ENCODE measurements around the gene IER5. TPM values are rescaled to one million over a fixed set of nuclear protein-coding genes. Genes with fewer than 3 reads are reported as not detected.

IER5 gene
- total RNA-seq, 1 experiment from 2014 or later = 30.5 TPM

DNA sequence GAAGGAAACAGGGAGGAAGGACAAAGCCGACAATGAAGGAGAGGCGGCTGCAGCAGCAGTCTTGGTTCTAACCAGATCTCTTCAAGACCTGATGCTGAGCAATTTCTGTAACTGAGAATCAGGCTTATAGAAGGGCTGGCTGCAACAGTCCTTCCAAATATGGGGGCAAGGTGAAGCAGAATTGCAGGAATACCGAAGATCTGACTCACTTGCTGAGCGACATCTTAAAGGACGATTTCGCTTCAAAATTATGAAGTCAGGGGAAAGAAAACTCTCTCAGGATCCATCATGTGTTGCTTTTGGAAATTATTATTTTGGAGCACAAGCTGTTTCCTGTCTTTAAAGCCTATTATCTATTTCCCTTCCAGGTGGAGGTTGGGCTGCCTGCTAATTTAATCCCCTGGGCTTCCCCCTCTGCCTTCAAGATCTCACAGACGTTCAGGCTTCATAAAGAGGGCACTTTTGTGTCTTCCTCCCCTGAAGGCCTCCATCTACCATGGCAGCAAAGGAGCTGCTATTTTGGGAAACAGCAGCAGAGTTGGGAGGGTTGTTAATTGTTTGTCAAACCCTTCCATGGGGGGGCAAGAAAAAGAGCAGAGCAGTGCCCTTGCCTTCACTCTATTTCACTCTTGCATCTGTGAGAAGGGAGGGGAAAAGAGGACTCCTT, 10.8 kb upstream of the IER5 start:
- ChIA-PET CTCF (no interaction called here), RAD21 (ENCODE audit: low non-redundant PET in 1 of 2, low total read pairs in 2 of 2, uncharacterized antibody in 2 of 2, unreplicated experiment in 2 of 2) (no interaction called here), POLR2A (no interaction called here)
- Histone ChIP-seq H3K27ac (ENCODE audit: low read depth, low read length) (no peak overlapping the region), H3K36me3 (ENCODE audit: control insufficient read depth in 1 of 2, insufficient read depth in 2 of 2, low read length in 2 of 2) (no peaks in the 10 kb centered on the region), H3K9me2 (ENCODE audit: insufficient read depth) (no peaks in the 10 kb centered on the region), H3K27me3 (ENCODE audit: insufficient read depth, low read length) (no peaks in the 10 kb centered on the region), H3K9me3 (ENCODE audit: control insufficient read depth in 1 of 2, insufficient read depth in 1 of 2, low read depth in 1 of 2, low read length in 2 of 2) (no peaks in the 10 kb centered on the region), H4K20me1 (ENCODE audit: insufficient read depth) (no peaks in the 10 kb centered on the region), H3K79me2 (ENCODE audit: insufficient read depth, low read length) (no peaks in the 10 kb centered on the region), H3K4me3 (replicated peaks in 1 of 2; ENCODE audit: low read depth in 1 of 2, low read length in 2 of 2) (0 out of 4 replicates have a peak overlapping the region, but pooled peaks of 1 of the 2 experiments have one; percentile 24), H2AFZ (ENCODE audit: low read depth, low read length, poor library complexity, severe bottlenecking) (peak overlapping the region; percentile 94), H3K4me2 (ENCODE audit: low read length) (peak overlapping the region; percentile 70), H3K4me1 (ENCODE audit: control insufficient read depth in 1 of 2, insufficient read depth in 2 of 2, low read length in 2 of 2) (peaks cover 19 to 34% of the 10 kb centered on the region in 2 experiments), H3K9ac (ENCODE audit: low read length) (peak overlapping the region; percentile 33; the same call in 1 of the 2 replicates)
- DNase-seq (ENCODE audit: low read depth, low spot score) = no peak
- no peak for TF ChIP-seq ELF1 (IDR thresholded peaks at IDR 0.05; ENCODE audit: borderline replicate concordance, low read depth)
- peak; percentile 77 for TF ChIP-seq SRF (IDR thresholded peaks at IDR 0.05; ENCODE audit: low read depth)
- TF ChIP-seq SP1 (IDR thresholded peaks at IDR 0.05; ENCODE audit: low read depth) = no peak
- TF ChIP-seq FOSL1 (IDR thresholded peaks at IDR 0.05; ENCODE audit: low read depth) = peak; percentile 24; the same call in 1 of the 2 replicates
- BruUV-seq (replicated peaks) = no TSS peak
- ATAC-seq = peak; percentile 46; the same call in 1 of the 2 replicates
- intact Hi-C loops (cut with micrococcal nuclease) = no loop called here

GRCh38 chr1:181079382-181079781, 9.1 kb upstream of the IER5 start:
- Histone ChIP-seq H3K36me3 (ENCODE audit: control insufficient read depth in 1 of 2, insufficient read depth in 2 of 2, low read length in 2 of 2) (no peaks in the 10 kb centered on the region), H3K4me2 (ENCODE audit: low read length) (no peak overlapping the region), H3K4me1 (ENCODE audit: control insufficient read depth in 1 of 2, insufficient read depth in 2 of 2, low read length in 2 of 2) (peaks cover 11 to 29% of the 10 kb centered on the region in 2 experiments), H3K9me3 (ENCODE audit: control insufficient read depth in 1 of 2, insufficient read depth in 1 of 2, low read depth in 1 of 2, low read length in 2 of 2) (no peaks in the 10 kb centered on the region), H2AFZ (ENCODE audit: low read depth, low read length, poor library complexity, severe bottlenecking) (no peak overlapping the region), H3K27ac (ENCODE audit: low read depth, low read length) (no peak overlapping the region), H4K20me1 (ENCODE audit: insufficient read depth) (no peaks in the 10 kb centered on the region), H3K27me3 (ENCODE audit: insufficient read depth, low read length) (no peaks in the 10 kb centered on the region), H3K9ac (ENCODE audit: low read length) (no peak overlapping the region), H3K9me2 (ENCODE audit: insufficient read depth) (no peaks in the 10 kb centered on the region), H3K79me2 (ENCODE audit: insufficient read depth, low read length) (no peaks in the 10 kb centered on the region), H3K4me3 (replicated peaks in 1 of 2; ENCODE audit: low read depth in 1 of 2, low read length in 2 of 2) (no peak overlapping the region)
- DNase-seq (ENCODE audit: low read depth, low spot score) (no peak), ATAC-seq (no peak)
- intact Hi-C loops (cut with micrococcal nuclease) = no loop called here
- no TSS peak for BruUV-seq (replicated peaks)
- RAD21 ChIA-PET (ENCODE audit: low non-redundant PET in 1 of 2, low total read pairs in 2 of 2, uncharacterized antibody in 2 of 2, unreplicated experiment in 2 of 2) = no interaction called here
- POLR2A ChIA-PET = no interaction called here
- CTCF ChIA-PET = interaction anchor here (1.2 to 1.3 kb wide), 2 partner anchors 56 to 63 kb away, joined by 5 to 6 read pairs; no protein-coding TSS in a partner anchor
- TF ChIP-seq POLR2AphosphoS5 (IDR thresholded peaks at IDR 0.05; ENCODE audit: low read depth, low read length) = no peak
- TF ChIP-seq SRF (IDR thresholded peaks at IDR 0.05; ENCODE audit: low read depth) = no peak
- TF ChIP-seq, protein P1, sequence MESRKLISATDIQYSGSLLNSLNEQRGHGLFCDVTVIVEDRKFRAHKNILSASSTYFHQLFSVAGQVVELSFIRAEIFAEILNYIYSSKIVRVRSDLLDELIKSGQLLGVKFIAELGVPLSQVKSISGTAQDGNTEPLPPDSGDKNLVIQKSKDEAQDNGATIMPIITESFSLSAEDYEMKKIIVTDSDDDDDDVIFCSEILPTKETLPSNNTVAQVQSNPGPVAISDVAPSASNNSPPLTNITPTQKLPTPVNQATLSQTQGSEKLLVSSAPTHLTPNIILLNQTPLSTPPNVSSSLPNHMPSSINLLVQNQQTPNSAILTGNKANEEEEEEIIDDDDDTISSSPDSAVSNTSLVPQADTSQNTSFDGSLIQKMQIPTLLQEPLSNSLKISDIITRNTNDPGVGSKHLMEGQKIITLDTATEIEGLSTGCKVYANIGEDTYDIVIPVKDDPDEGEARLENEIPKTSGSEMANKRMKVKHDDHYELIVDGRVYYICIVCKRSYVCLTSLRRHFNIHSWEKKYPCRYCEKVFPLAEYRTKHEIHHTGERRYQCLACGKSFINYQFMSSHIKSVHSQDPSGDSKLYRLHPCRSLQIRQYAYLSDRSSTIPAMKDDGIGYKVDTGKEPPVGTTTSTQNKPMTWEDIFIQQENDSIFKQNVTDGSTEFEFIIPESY (IDR thresholded peaks at IDR 0.05; ENCODE audit: extremely low read depth, insufficient replicate concordance, low read length) = no peak
- no peak for TF ChIP-seq EZH2phosphoT487 (IDR thresholded peaks at IDR 0.05; ENCODE audit: borderline replicate concordance)
- no peak for TF ChIP-seq CBX3 (IDR thresholded peaks at IDR 0.05; ENCODE audit: low read depth)
- no peak for TF ChIP-seq REST (IDR thresholded peaks at IDR 0.05; ENCODE audit: low read depth)
- no peak for TF ChIP-seq EZH2 (IDR thresholded peaks at IDR 0.05)
- TF ChIP-seq YY1 (IDR thresholded peaks at IDR 0.05; ENCODE audit: extremely low read depth, insufficient replicate concordance, low read depth, low read length) = no peak
- no peak for TF ChIP-seq EGR1 (IDR thresholded peaks at IDR 0.05; ENCODE audit: low read depth)
- TF ChIP-seq FOSL1 (IDR thresholded peaks at IDR 0.05; ENCODE audit: low read depth) = no peak
- no peak for TF ChIP-seq CEBPB (IDR thresholded peaks at IDR 0.05; ENCODE audit: low read depth)
- no peak for TF ChIP-seq ZNF274 (IDR thresholded peaks at IDR 0.05; ENCODE audit: low read depth, low read length)
